Psoas muscle (tissue), 8 donors: ENCODE measurements around the gene SNORC. TPM values are rescaled to one million over a fixed set of nuclear protein-coding genes. Genes with fewer than 3 reads are reported as not detected.

Experiments used
- ATAC-seq, 4 donors: fragments of 200-7000 bp; cut with Tn5 transposase; one replicate each; pipeline ENCODE4 v1.9.1; 2020; ENCODE audit warnings: moderate library complexity in 3 of 4, mild to moderate bottlenecking in 2 of 4
- DNase-seq, 2 donors: peaks; one replicate each; pipeline ENCODE4 v3.0.0-alpha.2; 2020
- H3K27ac ChIP-seq: fragments of 200-600 bp; one replicate; pipeline ENCODE4 v1.8.0; 2022
- H3K27me3 ChIP-seq, 3 donors: fragments of 200-600 bp in 1 of 3; one replicate each; pipeline versions ENCODE4 v1.6.1 to v1.8.0; 2013 to 2022; ENCODE audit warnings: low read length in 2 of 3, mild to moderate bottlenecking in 2 of 3, moderate library complexity in 1 of 3; ENCODE audit not compliant: insufficient read depth in 3 of 3
- H3K36me3 ChIP-seq, 2 donors: fragments of 200-600 bp in 1 of 2; one replicate each; pipeline versions ENCODE4 v1.6.1 to v1.8.0; 2013 to 2022; ENCODE audit warnings: low read depth in 1 of 2, mild to moderate bottlenecking in 1 of 2, moderate library complexity in 1 of 2; ENCODE audit not compliant: insufficient read depth in 1 of 2
- H3K4me1 ChIP-seq: fragments of 200-600 bp; one replicate; pipeline ENCODE4 v1.8.0; 2022
- H3K4me3 ChIP-seq: fragments of 200-600 bp; one replicate; pipeline ENCODE4 v1.8.0; 2022; ENCODE audit warnings: mild to moderate bottlenecking
- H3K9me3 ChIP-seq: fragments of 200-600 bp; one replicate; pipeline ENCODE4 v1.8.0; 2022
- CTCF ChIP-seq: fragments of 200-600 bp; IDR thresholded peaks from one replicate; pipeline ENCODE4 v1.8.0; 2022; ENCODE audit warnings: antibody characterized with exemption
- WGBS, 3 donors: extraction: QIAGEN DNeasy Blood & Tissue Kit; methylation state at CpG; one replicate each; pipeline versions ENCODE4 v1.1.6 to v1.1.7; 2013; 5-methylcytosine and 5-hydroxymethylcytosine counted together
- intact Hi-C, 2 donors: fragments of 100-400 bp; cut with DNase I; formaldehyde crosslinking; loops; one replicate each; pipeline versions ENCODE4 v1.11.0 to v1.14.2; 2022
- polyA plus RNA-seq, 3 donors: library from polyadenylated mRNA; stranded (reverse); fragments of 200-250 nt; gene quantifications; one replicate each; pipeline ENCODE4 v1.2.3, GENCODE V29; 2013
- total RNA-seq, 4 donors: library from RNA; stranded (reverse); fragmentation: NEBNext Ultra II Directional in 2 of 4; extraction: Animal tissue kit (Norgen Biotek cat#: 25700) in 2 of 4; gene quantifications; one replicate each; pipeline versions ENCODE4 v1.2.1 to v1.2.4, GENCODE V29; 2021 to 2023
- donor health status: healthy with polysubstance abuse.
- donor health status: DM: no; HTN: no; CAD: no; lungs with moderate emphysema.
- donor health status: Bipolar disorder and iron deficiency.
- donor health status: healthy.
- donor health status: DM: yes; HTN: yes; CAD: no.
- donor health status: DM: no; HTN: no; CAD: no.
- donor health status: DM: no; HTN: no; CAD: no.
- donor health status: DM: yes; HTN: yes; CAD: no.

The SNORC gene
- total and polyA plus RNA-seq, 7 donors = 0.06 to 2.1 (median 0.63) TPM

GRCh38 chr2:232875256-232876121 is 5.4 kb downstream of the SNORC start:
- ATAC-seq = peak; percentile 16 to 46 (median 27)
- no peak for TF ChIP-seq CTCF
- no peak overlapping the region for H3K27ac ChIP-seq
- intact Hi-C loops = no loop called here
- DNase-seq = peak in 1 of 2 donors; percentile 52
- no peaks in the 10 kb centered on the region for H3K27me3 ChIP-seq
- no peaks in the 10 kb centered on the region for H3K9me3 ChIP-seq
- no peaks in the 10 kb centered on the region for H3K4me1 ChIP-seq
- peak overlapping the region; percentile 71 for H3K4me3 ChIP-seq
- 20 to 26% (median 21%) methylated on average over 30 to 37 of the region's 37 CpGs for WGBS, 3 donors
- H3K36me3 ChIP-seq = no peaks in the 10 kb centered on the region

GRCh38 chr2:232876161-232876977 is 6.3 kb downstream of the SNORC start:
- Histone ChIP-seq H3K27me3 (no peaks in the 10 kb centered on the region), H3K36me3 (no peaks in the 10 kb centered on the region), H3K4me1 (no peaks in the 10 kb centered on the region), H3K4me3 (peak overlapping the region; percentile 71), H3K9me3 (no peaks in the 10 kb centered on the region), H3K27ac (no peak overlapping the region)
- WGBS, 3 donors = 1 to 2% (median 2%) methylated on average over 92 to 119 of the region's 119 CpGs
- peak; percentile 23 for TF ChIP-seq CTCF
- intact Hi-C loops = no loop called here
- ATAC-seq (peak; percentile 43 to 79 (median 62)), DNase-seq (peak in 1 of 2 donors; percentile 58)

- Histone ChIP-seq H3K4me1 (no peaks in the 10 kb centered on the region), H3K27ac (peak overlapping the region; percentile 33), H3K4me3 (peak overlapping the region; percentile 71), H3K36me3 (no peaks in the 10 kb centered on the region), H3K27me3 (no peaks in the 10 kb centered on the region), H3K9me3 (no peaks in the 10 kb centered on the region)
- peak in 1 of 2 donors; percentile 47 for DNase-seq
- TF ChIP-seq CTCF = no peak
- ATAC-seq = peak in 2 of 4 donors; percentile 1 to 11
- intact Hi-C loops = no loop called here
- WGBS, 3 donors = 27 to 49% (median 30%) methylated on average over 18 to 21 of the region's 21 CpGs
Observed at GRCh38 chr2:232876978-232877441, 6.9 kb downstream of the SNORC start.

GRCh38 chr2:232877940-232878511 is 8.0 kb downstream of the SNORC start:
- no peak for TF ChIP-seq CTCF

More at GRCh38 chr2:232877940-232878511, 8.0 kb downstream of the SNORC start:
- no peaks in the 10 kb centered on the region for H3K27me3 ChIP-seq
- no peaks in the 10 kb centered on the region for H3K9me3 ChIP-seq
- intact Hi-C loops = no loop called here
- 92 to 95% (median 94%) methylated on average over 13 of the region's 13 CpGs for WGBS, 3 donors
- DNase-seq = peak in 1 of 2 donors; percentile 30
- H3K27ac ChIP-seq = no peak overlapping the region
- H3K4me1 ChIP-seq = no peaks in the 10 kb centered on the region
- H3K4me3 ChIP-seq = no peak overlapping the region
- no peaks in the 10 kb centered on the region for H3K36me3 ChIP-seq
- no peak for ATAC-seq
